GM23338 (cell line): ENCODE measurements around the gene WDHD1. TPM values are rescaled to one million over a fixed set of nuclear protein-coding genes. Genes with fewer than 3 reads are reported as not detected.
"Not testable (repeated sequence)": the region's sequence is repeated elsewhere in the genome, so short reads cannot be mapped to it uniquely, and the experiment has no call there.

ENCODE experiments used
- ATAC-seq: fragments of 200-7000 bp; cut with Tn5 transposase; 3 replicates; pipeline ENCODE4 v1.9.1; 2020
- DNase-seq: peaks from one replicate; pipeline ENCODE4 v3.0.0-alpha.2; 2015; ENCODE audit warnings: low spot score
- H2AFZ ChIP-seq: fragments of 200-600 bp; sonication (generic); 2 replicates; pipeline ENCODE4 v1.8.0; 2016; ENCODE audit warnings: antibody characterized with exemption, mild to moderate bottlenecking, moderate library complexity
- H3F3A ChIP-seq: fragments of 200-600 bp; sonication (generic); replicated peaks from 2 replicates; pipeline ENCODE4 v1.8.0; 2017; ENCODE audit warnings: antibody characterized with exemption, mixed run types, low read depth
- H3K27ac ChIP-seq: fragments of 200-600 bp; sonication (generic); 2 replicates; pipeline ENCODE4 v1.6.1; 2016; ENCODE audit warnings: low read depth
- H3K27me3 ChIP-seq: fragments of 200-600 bp; sonication (generic); 2 replicates; pipeline ENCODE4 v1.8.0; 2016; ENCODE audit warnings: mild to moderate bottlenecking, mixed run types, moderate library complexity; ENCODE audit not compliant: insufficient read depth
- H3K36me3 ChIP-seq: fragments of 200-600 bp; sonication (generic); 2 replicates; pipeline ENCODE4 v1.8.0; 2016; ENCODE audit warnings: mild to moderate bottlenecking; ENCODE audit not compliant: insufficient read depth
- H3K4me1 ChIP-seq: fragments of 200-600 bp; sonication (generic); 2 replicates; pipeline ENCODE4 v1.8.0; 2016; ENCODE audit warnings: mild to moderate bottlenecking, moderate library complexity; ENCODE audit not compliant: insufficient read depth
- H3K4me2 ChIP-seq: fragments of 200-600 bp; sonication (generic); 2 replicates; pipeline ENCODE4 v1.7.1; 2017; ENCODE audit warnings: mixed run types
- H3K4me3 ChIP-seq: fragments of 200-600 bp; sonication (generic); 2 replicates; pipeline ENCODE4 v1.6.1; 2016; ENCODE audit warnings: mixed run types
- H3K79me2 ChIP-seq: fragments of 200-600 bp; sonication (generic); replicated peaks from 2 replicates; pipeline ENCODE4 v1.8.0; 2017; ENCODE audit warnings: mild to moderate bottlenecking; ENCODE audit not compliant: insufficient read depth
- H3K9me2 ChIP-seq: fragments of 200-600 bp; sonication (generic); 2 replicates; pipeline ENCODE4 v1.8.0; 2017; ENCODE audit not compliant: insufficient read depth
- H4K20me1 ChIP-seq: fragments of 200-600 bp; sonication (generic); replicated peaks from 2 replicates; pipeline ENCODE4 v1.8.0; 2017; ENCODE audit warnings: mild to moderate bottlenecking; ENCODE audit not compliant: insufficient read depth
- H3K27ac Mint-ChIP-seq: 2 replicates; pipeline ENCODE4 v1.8.0; 2020; ENCODE audit warnings: inconsistent platforms, mild to moderate bottlenecking, moderate library complexity, mixed read lengths
- H3K27me3 Mint-ChIP-seq: 3 replicates; pipeline ENCODE4 v1.8.0; 2022; ENCODE audit warnings: low read depth, mild to moderate bottlenecking, moderate library complexity, mixed read lengths, inconsistent platforms; ENCODE audit not compliant: insufficient read depth, poor library complexity
- H3K36me3 Mint-ChIP-seq: 3 replicates; pipeline ENCODE4 v1.8.0; 2021; ENCODE audit warnings: low read depth, mild to moderate bottlenecking, inconsistent platforms, moderate library complexity, mixed read lengths
- H3K4me1 Mint-ChIP-seq: 3 replicates; pipeline ENCODE4 v1.8.0; 2020; ENCODE audit warnings: mild to moderate bottlenecking, inconsistent platforms, mixed read lengths
- H3K4me3 Mint-ChIP-seq: 3 replicates; pipeline ENCODE4 v1.8.0; 2021; ENCODE audit warnings: moderate library complexity, mild to moderate bottlenecking, inconsistent platforms, mixed read lengths
- H3K9me3 Mint-ChIP-seq: 3 replicates; pipeline ENCODE4 v1.8.0; 2020; ENCODE audit warnings: moderate library complexity, mild to moderate bottlenecking, inconsistent platforms, mixed read lengths
- EZH2phosphoT487 ChIP-seq: fragments of 200-600 bp; sonication (generic); IDR thresholded peaks from one replicate; pipeline ENCODE4 v1.8.1; 2018; ENCODE audit warnings: antibody characterized with exemption; ENCODE audit not compliant: unreplicated experiment
- JUNB ChIP-seq: IDR thresholded peaks from one replicate; pipeline ENCODE4 v1.6.1; 2016; ENCODE audit warnings: antibody characterized with exemption; ENCODE audit not compliant: unreplicated experiment
- NANOG ChIP-seq: IDR thresholded peaks from 2 replicates; pipeline ENCODE4 v1.6.1; 2016; ENCODE audit warnings: antibody characterized with exemption, borderline replicate concordance
- POLR2AphosphoS5 ChIP-seq: IDR thresholded peaks from 2 replicates; pipeline ENCODE4 v1.6.1; 2016; ENCODE audit warnings: antibody characterized with exemption, low read depth
- STAT1 ChIP-seq: IDR thresholded peaks from one replicate; pipeline ENCODE4 v1.6.1; 2016; ENCODE audit warnings: antibody characterized with exemption; ENCODE audit not compliant: unreplicated experiment
- polyA plus RNA-seq: library from polyadenylated mRNA; unstranded; fragments of >200 nt; fragmentation: Nextera tagmentation; extraction: Ambion mirVana; gene quantifications from 2 replicates; pipeline ENCODE4 v1.2.1, GENCODE V29; 2016
- total RNA-seq: library from RNA; depleted of rRNA; stranded (reverse); fragments of >200 nt; shearing (Covaris generic); gene quantifications from 2 replicates; pipeline ENCODE4 v1.2.3, GENCODE V29; 2014
- TF ChIP-seq, protein P1 (sequence below): IDR thresholded peaks from one replicate; pipeline ENCODE4 v1.6.1; 2018; ENCODE audit warnings: antibody characterized with exemption; ENCODE audit not compliant: unreplicated experiment
- TF ChIP-seq, protein P2 (sequence below): IDR thresholded peaks from 2 replicates; pipeline ENCODE4 v1.6.1; 2016; ENCODE audit warnings: antibody characterized with exemption
- TF ChIP-seq, protein P3 (sequence below), 2 experiments: fragments of 200-600 bp in 1 of 2; sonication (generic) in 1 of 2; conservative IDR thresholded peaks; 2 replicates each; pipeline versions ENCODE4 v1.5.1 to v1.6.1; 2016 to 2017; ENCODE audit warnings: antibody characterized with exemption in 2 of 2, low read depth in 2 of 2, mild to moderate bottlenecking in 2 of 2, moderate library complexity in 1 of 2

WDHD1 gene
- total and polyA plus RNA-seq, 2 experiments from 2014 or later: 48.8 to 65.4 TPM

DNA sequence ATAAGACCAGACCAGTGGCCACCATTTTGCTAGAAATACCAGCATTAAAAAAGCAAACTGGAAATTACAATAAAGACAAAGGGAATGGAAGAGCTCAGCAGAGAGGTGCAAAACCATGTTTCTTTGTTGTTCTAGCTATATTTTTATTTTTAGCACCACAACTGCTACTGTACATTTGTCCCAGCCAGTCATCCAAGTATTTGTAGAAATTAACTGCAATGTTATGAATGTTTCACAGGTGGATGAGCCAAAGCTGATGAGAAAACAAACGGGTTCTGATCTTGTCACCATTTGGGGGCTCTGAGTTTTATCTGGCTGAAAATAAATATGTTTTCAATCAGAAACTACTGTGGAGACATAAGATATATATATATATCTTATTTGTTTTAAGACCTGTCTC, 99.3 kb downstream of the WDHD1 start:
- DNase-seq (no peak), ATAC-seq (no peak)
- no peaks in the 10 kb centered on the region for H3K36me3 Mint-ChIP-seq
- no peaks in the 10 kb centered on the region for H3K27me3 ChIP-seq
- no peak overlapping the region for H3K4me3 Mint-ChIP-seq
- no peaks in the 10 kb centered on the region for H4K20me1 ChIP-seq
- no peaks in the 10 kb centered on the region for H3K79me2 ChIP-seq
- H3K4me1 Mint-ChIP-seq: no peaks in the 10 kb centered on the region; the same call in 2 of the 3 replicates
- no peak overlapping the region for H3K27ac Mint-ChIP-seq
- TF ChIP-seq EZH2phosphoT487: no peak
- no peak for TF ChIP-seq POLR2AphosphoS5
- no peak for TF ChIP-seq STAT1
- no peaks in the 10 kb centered on the region for H3F3A ChIP-seq
- no peak overlapping the region for H3K27ac ChIP-seq
- H3K9me3 Mint-ChIP-seq: no peaks in the 10 kb centered on the region
- no peak overlapping the region for H3K4me2 ChIP-seq
- H2AFZ ChIP-seq: no peak overlapping the region
- no peak overlapping the region for H3K4me3 ChIP-seq
- no peaks in the 10 kb centered on the region for H3K9me2 ChIP-seq
- no peaks in the 10 kb centered on the region for H3K36me3 ChIP-seq
- peaks cover 5% of the 10 kb centered on the region for H3K27me3 Mint-ChIP-seq
- H3K4me1 ChIP-seq: no peaks in the 10 kb centered on the region

GRCh38 chr14:54926570-54926969, 100.3 kb downstream of the WDHD1 start:
- not testable (repeated sequence) for H3K4me2 ChIP-seq, H3K27ac ChIP-seq, DNase-seq, H3K27me3 Mint-ChIP-seq, H3K4me1 Mint-ChIP-seq, H2AFZ ChIP-seq, H3K36me3 Mint-ChIP-seq, H3K79me2 ChIP-seq, H3K4me3 ChIP-seq, H3K4me3 Mint-ChIP-seq, H3K9me3 Mint-ChIP-seq, H3K27me3 ChIP-seq, H3K36me3 ChIP-seq, H3K4me1 ChIP-seq, H4K20me1 ChIP-seq, H3K9me2 ChIP-seq, ATAC-seq, H3F3A ChIP-seq, H3K27ac Mint-ChIP-seq

- Mint-ChIP-seq H3K4me1 (no peaks in the 10 kb centered on the region; the same call in 2 of the 3 replicates), H3K4me3 (no peak overlapping the region), H3K27ac (no peak overlapping the region), H3K9me3 (no peaks in the 10 kb centered on the region), H3K27me3 (peaks cover 4% of the 10 kb centered on the region), H3K36me3 (no peaks in the 10 kb centered on the region)
- Histone ChIP-seq H3K4me2 (no peak overlapping the region), H3K4me1 (no peaks in the 10 kb centered on the region), H2AFZ (no peak overlapping the region), H3K9me2 (no peaks in the 10 kb centered on the region), H3K79me2 (no peaks in the 10 kb centered on the region), H3F3A (no peaks in the 10 kb centered on the region), H3K4me3 (no peak overlapping the region), H3K27me3 (no peaks in the 10 kb centered on the region), H4K20me1 (no peaks in the 10 kb centered on the region), H3K36me3 (no peaks in the 10 kb centered on the region), H3K27ac (no peak overlapping the region)
- no peak for TF ChIP-seq STAT1
- DNase-seq (no peak), ATAC-seq (peak; percentile 34; the same call in 2 of the 3 replicates)
Observed at GRCh38 chr14:54922598-54922997, 104.3 kb downstream of the WDHD1 start.

GRCh38 chr14:54920052-54920451, 106.8 kb downstream of the WDHD1 start:
- Histone ChIP-seq H3K36me3 (no peaks in the 10 kb centered on the region), H3K9me2 (no peaks in the 10 kb centered on the region), H3K27ac (no peak overlapping the region), H3K4me3 (no peak overlapping the region), H4K20me1 (no peaks in the 10 kb centered on the region), H3K4me1 (no peaks in the 10 kb centered on the region), H2AFZ (no peak overlapping the region), H3K79me2 (no peaks in the 10 kb centered on the region), H3F3A (no peaks in the 10 kb centered on the region), H3K27me3 (no peaks in the 10 kb centered on the region), H3K4me2 (no peak overlapping the region)
- DNase-seq: no peak
- Mint-ChIP-seq H3K27me3 (peaks cover 4% of the 10 kb centered on the region), H3K36me3 (no peaks in the 10 kb centered on the region), H3K4me1 (no peaks in the 10 kb centered on the region), H3K27ac (no peak overlapping the region), H3K4me3 (no peak overlapping the region), H3K9me3 (no peaks in the 10 kb centered on the region)
- ATAC-seq: no peak
- TF ChIP-seq, protein P1, sequence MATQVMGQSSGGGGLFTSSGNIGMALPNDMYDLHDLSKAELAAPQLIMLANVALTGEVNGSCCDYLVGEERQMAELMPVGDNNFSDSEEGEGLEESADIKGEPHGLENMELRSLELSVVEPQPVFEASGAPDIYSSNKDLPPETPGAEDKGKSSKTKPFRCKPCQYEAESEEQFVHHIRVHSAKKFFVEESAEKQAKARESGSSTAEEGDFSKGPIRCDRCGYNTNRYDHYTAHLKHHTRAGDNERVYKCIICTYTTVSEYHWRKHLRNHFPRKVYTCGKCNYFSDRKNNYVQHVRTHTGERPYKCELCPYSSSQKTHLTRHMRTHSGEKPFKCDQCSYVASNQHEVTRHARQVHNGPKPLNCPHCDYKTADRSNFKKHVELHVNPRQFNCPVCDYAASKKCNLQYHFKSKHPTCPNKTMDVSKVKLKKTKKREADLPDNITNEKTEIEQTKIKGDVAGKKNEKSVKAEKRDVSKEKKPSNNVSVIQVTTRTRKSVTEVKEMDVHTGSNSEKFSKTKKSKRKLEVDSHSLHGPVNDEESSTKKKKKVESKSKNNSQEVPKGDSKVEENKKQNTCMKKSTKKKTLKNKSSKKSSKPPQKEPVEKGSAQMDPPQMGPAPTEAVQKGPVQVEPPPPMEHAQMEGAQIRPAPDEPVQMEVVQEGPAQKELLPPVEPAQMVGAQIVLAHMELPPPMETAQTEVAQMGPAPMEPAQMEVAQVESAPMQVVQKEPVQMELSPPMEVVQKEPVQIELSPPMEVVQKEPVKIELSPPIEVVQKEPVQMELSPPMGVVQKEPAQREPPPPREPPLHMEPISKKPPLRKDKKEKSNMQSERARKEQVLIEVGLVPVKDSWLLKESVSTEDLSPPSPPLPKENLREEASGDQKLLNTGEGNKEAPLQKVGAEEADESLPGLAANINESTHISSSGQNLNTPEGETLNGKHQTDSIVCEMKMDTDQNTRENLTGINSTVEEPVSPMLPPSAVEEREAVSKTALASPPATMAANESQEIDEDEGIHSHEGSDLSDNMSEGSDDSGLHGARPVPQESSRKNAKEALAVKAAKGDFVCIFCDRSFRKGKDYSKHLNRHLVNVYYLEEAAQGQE: no peak
- TF ChIP-seq JUNB (no peak), POLR2AphosphoS5 (no peak), EZH2phosphoT487 (no peak), NANOG (no peak)
- TF ChIP-seq, protein P2, sequence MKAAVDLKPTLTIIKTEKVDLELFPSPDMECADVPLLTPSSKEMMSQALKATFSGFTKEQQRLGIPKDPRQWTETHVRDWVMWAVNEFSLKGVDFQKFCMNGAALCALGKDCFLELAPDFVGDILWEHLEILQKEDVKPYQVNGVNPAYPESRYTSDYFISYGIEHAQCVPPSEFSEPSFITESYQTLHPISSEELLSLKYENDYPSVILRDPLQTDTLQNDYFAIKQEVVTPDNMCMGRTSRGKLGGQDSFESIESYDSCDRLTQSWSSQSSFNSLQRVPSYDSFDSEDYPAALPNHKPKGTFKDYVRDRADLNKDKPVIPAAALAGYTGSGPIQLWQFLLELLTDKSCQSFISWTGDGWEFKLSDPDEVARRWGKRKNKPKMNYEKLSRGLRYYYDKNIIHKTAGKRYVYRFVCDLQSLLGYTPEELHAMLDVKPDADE: no peak
- TF ChIP-seq, protein P3, sequence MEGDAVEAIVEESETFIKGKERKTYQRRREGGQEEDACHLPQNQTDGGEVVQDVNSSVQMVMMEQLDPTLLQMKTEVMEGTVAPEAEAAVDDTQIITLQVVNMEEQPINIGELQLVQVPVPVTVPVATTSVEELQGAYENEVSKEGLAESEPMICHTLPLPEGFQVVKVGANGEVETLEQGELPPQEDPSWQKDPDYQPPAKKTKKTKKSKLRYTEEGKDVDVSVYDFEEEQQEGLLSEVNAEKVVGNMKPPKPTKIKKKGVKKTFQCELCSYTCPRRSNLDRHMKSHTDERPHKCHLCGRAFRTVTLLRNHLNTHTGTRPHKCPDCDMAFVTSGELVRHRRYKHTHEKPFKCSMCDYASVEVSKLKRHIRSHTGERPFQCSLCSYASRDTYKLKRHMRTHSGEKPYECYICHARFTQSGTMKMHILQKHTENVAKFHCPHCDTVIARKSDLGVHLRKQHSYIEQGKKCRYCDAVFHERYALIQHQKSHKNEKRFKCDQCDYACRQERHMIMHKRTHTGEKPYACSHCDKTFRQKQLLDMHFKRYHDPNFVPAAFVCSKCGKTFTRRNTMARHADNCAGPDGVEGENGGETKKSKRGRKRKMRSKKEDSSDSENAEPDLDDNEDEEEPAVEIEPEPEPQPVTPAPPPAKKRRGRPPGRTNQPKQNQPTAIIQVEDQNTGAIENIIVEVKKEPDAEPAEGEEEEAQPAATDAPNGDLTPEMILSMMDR (conservative IDR thresholded peaks at IDR 0.05; ENCODE audit: low read depth in 2 of 2): no peak
